ENCODE measurements around the gene ZNF175. TPM values are rescaled to one million over a fixed set of nuclear protein-coding genes. Genes with fewer than 3 reads are reported as not detected.

Gene ZNF175
- polyA plus RNA-seq, 2 donors, result 1.5 to 1.9 TPM

GRCh38 chr19:51539821-51540366, 31.2 kb upstream of the ZNF175 start:
- no peak overlapping the region for H3K27ac ChIP-seq (ENCODE audit: low read depth in 2 of 2, low read length in 1 of 2)
- H3K9me3 ChIP-seq (ENCODE audit: control insufficient read depth in 2 of 2, insufficient read depth in 1 of 2, low read depth in 1 of 2, low read length in 1 of 2), result peaks cover 0 to 7% of the 10 kb centered on the region in 2 donors
- no peaks in the 10 kb centered on the region for H3K27me3 ChIP-seq (ENCODE audit: control insufficient read depth in 1 of 2, insufficient read depth in 2 of 2, low read length in 2 of 2)
- no peak overlapping the region for H3K4me3 ChIP-seq (ENCODE audit: low read depth in 1 of 2, low read length in 2 of 2)
- H3K4me1 ChIP-seq (ENCODE audit: control insufficient read depth in 2 of 2, insufficient read depth in 2 of 2, low read length in 1 of 2), result no peaks in the 10 kb centered on the region
- H3K36me3 ChIP-seq (ENCODE audit: control insufficient read depth in 2 of 2, insufficient read depth in 2 of 2, low read length in 1 of 2), result no peaks in the 10 kb centered on the region
- 81 to 84% methylated on average over 4 of the region's 4 CpGs for WGBS, 2 donors

DNA sequence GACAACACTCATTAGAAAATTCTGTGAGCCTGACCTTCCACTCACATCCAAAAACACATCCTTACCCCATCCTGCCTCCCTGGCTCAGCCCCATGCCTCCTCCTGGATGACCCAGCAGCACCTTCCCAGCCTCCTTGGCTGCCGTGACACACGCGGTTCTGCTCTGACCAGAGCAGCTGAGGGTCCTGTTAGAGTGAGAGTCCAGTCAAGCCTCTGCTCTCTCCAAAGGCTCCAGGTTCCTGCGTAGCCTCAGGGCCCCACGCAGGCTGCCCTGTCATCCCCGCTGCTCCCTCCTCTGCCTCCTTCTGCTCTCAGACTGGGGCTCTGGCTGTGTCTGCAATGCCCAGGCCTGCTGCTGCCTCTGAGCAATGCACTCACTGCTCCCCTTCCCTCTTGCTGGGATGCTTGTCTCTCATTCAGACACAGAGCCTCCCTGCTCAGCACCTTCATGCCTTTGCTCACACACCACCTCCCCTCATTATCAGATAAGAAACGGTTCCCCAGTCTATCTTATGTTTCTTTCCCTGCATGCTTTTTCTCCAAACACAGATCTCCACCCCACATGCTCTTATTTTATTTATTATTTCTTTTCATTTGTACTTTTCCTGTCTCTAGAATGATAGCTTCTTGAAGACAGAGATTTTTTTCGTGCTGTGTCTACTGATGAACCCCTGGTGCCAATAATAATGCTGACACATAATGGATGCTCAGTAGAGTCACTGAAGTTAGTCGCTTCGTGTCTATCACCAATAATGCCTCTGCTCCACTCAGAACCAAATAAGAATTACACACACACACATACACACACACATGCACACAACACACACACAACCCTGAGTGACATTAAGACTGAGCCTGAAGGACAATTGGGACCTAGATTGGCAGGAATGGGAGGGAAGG, 29.4 kb upstream of the ZNF175 start:
- Histone ChIP-seq H3K36me3 (ENCODE audit: control insufficient read depth in 2 of 2, insufficient read depth in 2 of 2, low read length in 1 of 2) (no peaks in the 10 kb centered on the region), H3K27me3 (ENCODE audit: control insufficient read depth in 1 of 2, insufficient read depth in 2 of 2, low read length in 2 of 2) (no peaks in the 10 kb centered on the region), H3K9me3 (ENCODE audit: control insufficient read depth in 2 of 2, insufficient read depth in 1 of 2, low read depth in 1 of 2, low read length in 1 of 2) (peaks cover 0 to 7% of the 10 kb centered on the region in 2 donors), H3K27ac (ENCODE audit: low read depth in 2 of 2, low read length in 1 of 2) (no peak overlapping the region), H3K4me1 (ENCODE audit: control insufficient read depth in 2 of 2, insufficient read depth in 2 of 2, low read length in 1 of 2) (no peaks in the 10 kb centered on the region), H3K4me3 (ENCODE audit: low read depth in 1 of 2, low read length in 2 of 2) (no peak overlapping the region)
- WGBS, 2 donors, result 46 to 62% methylated on average over 10 of the region's 10 CpGs

DNA sequence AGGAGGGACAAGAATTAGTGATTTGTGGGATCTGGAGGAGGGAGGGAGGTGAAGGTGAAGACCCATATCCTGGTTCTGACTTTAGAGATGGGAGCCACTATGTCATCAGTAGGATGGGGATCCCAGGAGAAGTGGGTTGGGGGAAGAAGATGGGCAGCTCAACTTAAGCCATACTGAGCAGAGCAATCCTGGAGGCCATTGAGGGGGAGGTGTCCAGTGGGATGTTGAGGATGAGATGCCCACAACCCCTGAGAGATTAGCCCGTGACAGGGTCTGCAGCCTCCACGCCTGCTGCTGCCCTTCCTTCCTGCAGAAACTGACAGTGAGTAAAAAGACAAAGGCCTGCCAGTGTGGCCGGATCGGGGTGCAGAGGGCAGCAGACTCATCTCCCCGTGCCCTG, 28.4 kb upstream of the ZNF175 start:
- Histone ChIP-seq H3K27ac (ENCODE audit: low read depth in 2 of 2, low read length in 1 of 2) (no peak overlapping the region), H3K4me1 (ENCODE audit: control insufficient read depth in 2 of 2, insufficient read depth in 2 of 2, low read length in 1 of 2) (no peaks in the 10 kb centered on the region), H3K36me3 (ENCODE audit: control insufficient read depth in 2 of 2, insufficient read depth in 2 of 2, low read length in 1 of 2) (no peaks in the 10 kb centered on the region), H3K27me3 (ENCODE audit: control insufficient read depth in 1 of 2, insufficient read depth in 2 of 2, low read length in 2 of 2) (no peaks in the 10 kb centered on the region), H3K9me3 (ENCODE audit: control insufficient read depth in 2 of 2, insufficient read depth in 1 of 2, low read depth in 1 of 2, low read length in 1 of 2) (peaks cover 0 to 7% of the 10 kb centered on the region in 2 donors), H3K4me3 (ENCODE audit: low read depth in 1 of 2, low read length in 2 of 2) (no peak overlapping the region)
- 60 to 66% methylated on average over 5 of the region's 5 CpGs for WGBS, 2 donors

DNA sequence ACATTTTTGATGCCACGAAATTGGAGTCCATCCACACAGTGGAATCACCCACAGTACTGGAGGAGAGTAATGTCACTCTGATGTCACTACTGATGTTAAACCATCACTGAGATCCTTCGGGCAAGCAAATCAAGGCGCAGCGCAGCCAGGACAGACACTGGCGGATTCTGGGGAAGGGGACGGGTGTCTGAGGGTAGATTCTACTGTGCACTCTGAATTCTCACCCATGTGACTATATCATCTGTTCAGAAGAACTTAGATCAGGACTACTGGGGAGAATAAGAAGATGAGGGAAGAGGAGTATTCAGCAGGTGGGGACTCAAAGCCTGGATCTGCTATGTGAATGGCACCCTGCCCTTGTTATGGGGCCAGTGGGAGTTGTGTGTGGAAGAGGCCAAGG, 27.0 kb upstream of the ZNF175 start:
- Histone ChIP-seq H3K27me3 (ENCODE audit: control insufficient read depth in 1 of 2, insufficient read depth in 2 of 2, low read length in 2 of 2) (no peaks in the 10 kb centered on the region), H3K4me3 (ENCODE audit: low read depth in 1 of 2, low read length in 2 of 2) (no peak overlapping the region), H3K36me3 (ENCODE audit: control insufficient read depth in 2 of 2, insufficient read depth in 2 of 2, low read length in 1 of 2) (no peaks in the 10 kb centered on the region), H3K27ac (ENCODE audit: low read depth in 2 of 2, low read length in 1 of 2) (no peak overlapping the region), H3K4me1 (ENCODE audit: control insufficient read depth in 2 of 2, insufficient read depth in 2 of 2, low read length in 1 of 2) (no peaks in the 10 kb centered on the region), H3K9me3 (ENCODE audit: control insufficient read depth in 2 of 2, insufficient read depth in 1 of 2, low read depth in 1 of 2, low read length in 1 of 2) (peaks cover 0 to 3% of the 10 kb centered on the region in 2 donors)
- 80 to 81% methylated on average over 6 of the region's 6 CpGs for WGBS, 2 donors

DNA sequence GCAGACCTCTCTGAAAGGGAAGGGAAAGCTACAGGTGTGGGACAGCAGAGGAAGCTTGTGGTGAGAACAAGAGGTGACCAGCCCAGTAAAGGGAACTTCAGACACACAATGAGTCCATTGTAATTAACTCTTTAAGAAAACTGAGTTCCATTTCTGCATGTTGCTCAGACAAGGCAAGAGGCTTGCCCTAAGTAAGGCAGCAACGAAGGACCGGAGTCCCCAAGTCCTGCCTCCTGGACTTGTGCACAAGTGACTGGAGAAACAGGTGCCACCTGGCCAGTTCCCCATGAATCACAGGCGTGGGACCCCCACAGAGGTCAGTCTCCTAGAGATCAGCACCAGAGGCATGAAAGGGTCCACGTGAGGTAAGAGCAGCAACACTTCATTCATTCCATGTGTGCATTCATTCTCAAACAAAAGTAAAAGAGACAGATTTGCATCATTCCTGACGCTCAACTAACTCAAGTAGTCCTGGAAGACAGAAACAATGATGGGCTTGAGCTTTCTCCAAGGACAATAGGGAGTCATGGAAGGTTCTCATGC, 24.9 kb upstream of the ZNF175 start:
- Histone ChIP-seq H3K36me3 (ENCODE audit: control insufficient read depth in 2 of 2, insufficient read depth in 2 of 2, low read length in 1 of 2) (no peaks in the 10 kb centered on the region), H3K4me1 (ENCODE audit: control insufficient read depth in 2 of 2, insufficient read depth in 2 of 2, low read length in 1 of 2) (no peaks in the 10 kb centered on the region), H3K9me3 (ENCODE audit: control insufficient read depth in 2 of 2, insufficient read depth in 1 of 2, low read depth in 1 of 2, low read length in 1 of 2) (peaks cover 2 to 3% of the 10 kb centered on the region in 2 donors), H3K27ac (ENCODE audit: low read depth in 2 of 2, low read length in 1 of 2) (no peak overlapping the region), H3K4me3 (ENCODE audit: low read depth in 1 of 2, low read length in 2 of 2) (no peak overlapping the region), H3K27me3 (ENCODE audit: control insufficient read depth in 1 of 2, insufficient read depth in 2 of 2, low read length in 2 of 2) (no peaks in the 10 kb centered on the region)
- WGBS, 2 donors, result 58 to 64% methylated on average over 5 of the region's 5 CpGs

DNA sequence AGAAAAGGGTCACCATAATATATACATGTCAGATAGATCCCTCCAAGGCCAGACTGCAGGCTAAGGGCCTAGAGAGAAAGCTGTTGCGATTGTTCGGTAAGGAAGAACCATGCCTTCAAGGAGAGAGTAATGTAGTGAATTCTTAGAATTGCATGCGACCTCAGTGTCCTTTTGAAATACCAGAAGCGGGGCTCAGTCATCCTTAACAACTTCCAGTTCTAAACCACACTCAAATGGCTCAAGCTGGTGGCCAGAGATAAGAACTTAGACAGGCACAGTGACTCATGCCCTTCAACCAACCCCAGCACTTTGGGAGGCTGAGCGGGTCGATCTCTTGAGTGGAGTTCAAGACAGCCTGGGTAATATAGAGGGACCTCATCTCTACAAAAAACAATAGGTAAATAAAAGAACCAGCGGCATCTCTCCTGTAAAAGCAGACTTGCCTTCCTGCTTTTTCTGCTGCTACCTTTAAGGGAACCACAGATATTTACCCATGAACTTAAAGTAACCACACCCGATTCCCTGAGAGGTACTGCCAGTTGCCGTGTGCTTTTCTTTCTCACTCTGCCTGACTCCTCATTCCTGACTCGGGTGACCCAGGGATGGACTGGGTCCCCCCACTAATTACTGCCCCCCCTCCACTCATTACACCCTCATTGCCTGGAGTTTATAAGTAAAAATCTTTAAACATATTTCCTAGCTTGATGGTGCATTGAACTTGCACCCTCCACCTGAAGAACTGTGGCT, 24.3 kb upstream of the ZNF175 start:
- H3K36me3 ChIP-seq (ENCODE audit: control insufficient read depth in 2 of 2, insufficient read depth in 2 of 2, low read length in 1 of 2), result no peaks in the 10 kb centered on the region
- H3K27ac ChIP-seq (ENCODE audit: low read depth in 2 of 2, low read length in 1 of 2), result no peak overlapping the region
- peaks cover 2 to 3% of the 10 kb centered on the region in 2 donors for H3K9me3 ChIP-seq (ENCODE audit: control insufficient read depth in 2 of 2, insufficient read depth in 1 of 2, low read depth in 1 of 2, low read length in 1 of 2)
- WGBS, 2 donors, result 43 to 53% methylated on average over 10 of the region's 10 CpGs
- H3K27me3 ChIP-seq (ENCODE audit: control insufficient read depth in 1 of 2, insufficient read depth in 2 of 2, low read length in 2 of 2), result no peaks in the 10 kb centered on the region
- H3K4me3 ChIP-seq (ENCODE audit: low read depth in 1 of 2, low read length in 2 of 2), result no peak overlapping the region
- H3K4me1 ChIP-seq (ENCODE audit: control insufficient read depth in 2 of 2, insufficient read depth in 2 of 2, low read length in 1 of 2), result no peaks in the 10 kb centered on the region

GRCh38 chr19:51547397-51548212, 23.5 kb upstream of the ZNF175 start:
- no peaks in the 10 kb centered on the region for H3K36me3 ChIP-seq (ENCODE audit: control insufficient read depth in 2 of 2, insufficient read depth in 2 of 2, low read length in 1 of 2)
- no peak overlapping the region for H3K27ac ChIP-seq (ENCODE audit: low read depth in 2 of 2, low read length in 1 of 2)
- peaks cover 2 to 3% of the 10 kb centered on the region in 2 donors for H3K9me3 ChIP-seq (ENCODE audit: control insufficient read depth in 2 of 2, insufficient read depth in 1 of 2, low read depth in 1 of 2, low read length in 1 of 2)
- no peaks in the 10 kb centered on the region for H3K27me3 ChIP-seq (ENCODE audit: control insufficient read depth in 1 of 2, insufficient read depth in 2 of 2, low read length in 2 of 2)
- WGBS, 2 donors, result 32 to 40% methylated on average over 7 of the region's 7 CpGs
- no peaks in the 10 kb centered on the region for H3K4me1 ChIP-seq (ENCODE audit: control insufficient read depth in 2 of 2, insufficient read depth in 2 of 2, low read length in 1 of 2)
- no peak overlapping the region for H3K4me3 ChIP-seq (ENCODE audit: low read depth in 1 of 2, low read length in 2 of 2)

- H3K4me3 ChIP-seq (ENCODE audit: low read depth in 1 of 2, low read length in 2 of 2), result no peak overlapping the region
- no peaks in the 10 kb centered on the region for H3K36me3 ChIP-seq (ENCODE audit: control insufficient read depth in 2 of 2, insufficient read depth in 2 of 2, low read length in 1 of 2)
- no peaks in the 10 kb centered on the region for H3K27me3 ChIP-seq (ENCODE audit: control insufficient read depth in 1 of 2, insufficient read depth in 2 of 2, low read length in 2 of 2)
- WGBS, 2 donors, result 62 to 71% methylated on average over 5 of the region's 5 CpGs
- H3K27ac ChIP-seq (ENCODE audit: low read depth in 2 of 2, low read length in 1 of 2), result no peak overlapping the region
- peaks cover 0 to 2% of the 10 kb centered on the region in 2 donors for H3K9me3 ChIP-seq (ENCODE audit: control insufficient read depth in 2 of 2, insufficient read depth in 1 of 2, low read depth in 1 of 2, low read length in 1 of 2)
- H3K4me1 ChIP-seq (ENCODE audit: control insufficient read depth in 2 of 2, insufficient read depth in 2 of 2, low read length in 1 of 2), result no peaks in the 10 kb centered on the region
Observed at GRCh38 chr19:51548213-51548651, 22.9 kb upstream of the ZNF175 start.

- H3K4me1 ChIP-seq (ENCODE audit: control insufficient read depth in 2 of 2, insufficient read depth in 2 of 2, low read length in 1 of 2), result no peaks in the 10 kb centered on the region
- H3K27ac ChIP-seq (ENCODE audit: low read depth in 2 of 2, low read length in 1 of 2), result no peak overlapping the region
- no peak overlapping the region for H3K4me3 ChIP-seq (ENCODE audit: low read depth in 1 of 2, low read length in 2 of 2)
- no peaks in the 10 kb centered on the region for H3K36me3 ChIP-seq (ENCODE audit: control insufficient read depth in 2 of 2, insufficient read depth in 2 of 2, low read length in 1 of 2)
- H3K9me3 ChIP-seq (ENCODE audit: control insufficient read depth in 2 of 2, insufficient read depth in 1 of 2, low read depth in 1 of 2, low read length in 1 of 2), result peaks cover 0 to 2% of the 10 kb centered on the region in 2 donors
- 54 to 72% methylated on average over 4 of the region's 4 CpGs for WGBS, 2 donors
- no peaks in the 10 kb centered on the region for H3K27me3 ChIP-seq (ENCODE audit: control insufficient read depth in 1 of 2, insufficient read depth in 2 of 2, low read length in 2 of 2)
Observed at GRCh38 chr19:51548891-51549305, 22.2 kb upstream of the ZNF175 start.
